Chondrocyte (in vitro differentiated cells): ENCODE measurements around the gene ANKRD2. TPM values are rescaled to one million over a fixed set of nuclear protein-coding genes. Genes with fewer than 3 reads are reported as not detected.

Experiments used
- DNase-seq: peaks from one replicate; pipeline ENCODE4 v3.0.0; 2021; ENCODE audit warnings: mixed read lengths, low spot score
- H3K27ac Mint-ChIP-seq: one replicate; pipeline ENCODE4 v1.8.0; 2021; ENCODE audit warnings: mild to moderate bottlenecking, moderate library complexity, mixed read lengths; ENCODE audit not compliant: unreplicated experiment
- H3K27me3 Mint-ChIP-seq: 2 replicates; pipeline ENCODE4 v1.8.0; 2021; ENCODE audit warnings: low read depth, mixed read lengths
- H3K36me3 Mint-ChIP-seq: 2 replicates; pipeline ENCODE4 v1.8.0; 2021; ENCODE audit warnings: low read depth, mixed read lengths
- H3K4me1 Mint-ChIP-seq: 2 replicates; pipeline ENCODE4 v1.8.0; 2021; ENCODE audit warnings: low read depth, mild to moderate bottlenecking, mixed read lengths
- H3K4me3 Mint-ChIP-seq: one replicate; pipeline ENCODE4 v1.8.0; 2021; ENCODE audit warnings: mild to moderate bottlenecking, moderate library complexity, mixed read lengths; ENCODE audit not compliant: unreplicated experiment
- H3K9me3 Mint-ChIP-seq: 2 replicates; pipeline ENCODE4 v1.8.0; 2021; ENCODE audit warnings: low read depth, mixed read lengths
- total RNA-seq: library from RNA; stranded (reverse); gene quantifications from 3 replicates; pipeline ENCODE4 v1.2.1, GENCODE V29; 2021
- TF ChIP-seq, protein P1 (sequence below): fragments of 200-600 bp; sonication (generic); IDR thresholded peaks from 2 replicates; pipeline ENCODE4 v1.5.0; 2021; ENCODE audit warnings: antibody characterized with exemption, mild to moderate bottlenecking, moderate library complexity

The ANKRD2 gene
- total RNA-seq, 1 donor from 2014 or later, result 0.60 TPM

- Mint-ChIP-seq H3K36me3 (no peaks in the 10 kb centered on the region), H3K4me3 (no peak overlapping the region), H3K9me3 (no peaks in the 10 kb centered on the region), H3K4me1 (peaks cover 6% of the 10 kb centered on the region), H3K27ac (no peak overlapping the region), H3K27me3 (no peaks in the 10 kb centered on the region)
- TF ChIP-seq, protein P1, sequence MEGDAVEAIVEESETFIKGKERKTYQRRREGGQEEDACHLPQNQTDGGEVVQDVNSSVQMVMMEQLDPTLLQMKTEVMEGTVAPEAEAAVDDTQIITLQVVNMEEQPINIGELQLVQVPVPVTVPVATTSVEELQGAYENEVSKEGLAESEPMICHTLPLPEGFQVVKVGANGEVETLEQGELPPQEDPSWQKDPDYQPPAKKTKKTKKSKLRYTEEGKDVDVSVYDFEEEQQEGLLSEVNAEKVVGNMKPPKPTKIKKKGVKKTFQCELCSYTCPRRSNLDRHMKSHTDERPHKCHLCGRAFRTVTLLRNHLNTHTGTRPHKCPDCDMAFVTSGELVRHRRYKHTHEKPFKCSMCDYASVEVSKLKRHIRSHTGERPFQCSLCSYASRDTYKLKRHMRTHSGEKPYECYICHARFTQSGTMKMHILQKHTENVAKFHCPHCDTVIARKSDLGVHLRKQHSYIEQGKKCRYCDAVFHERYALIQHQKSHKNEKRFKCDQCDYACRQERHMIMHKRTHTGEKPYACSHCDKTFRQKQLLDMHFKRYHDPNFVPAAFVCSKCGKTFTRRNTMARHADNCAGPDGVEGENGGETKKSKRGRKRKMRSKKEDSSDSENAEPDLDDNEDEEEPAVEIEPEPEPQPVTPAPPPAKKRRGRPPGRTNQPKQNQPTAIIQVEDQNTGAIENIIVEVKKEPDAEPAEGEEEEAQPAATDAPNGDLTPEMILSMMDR, result no peak
- peak; percentile 42 for DNase-seq
Observed at GRCh38 chr10:97584798-97585438, 12.3 kb downstream of the ANKRD2 start.

GRCh38 chr10:97585439-97585811, 12.8 kb downstream of the ANKRD2 start:
- Mint-ChIP-seq H3K4me3 (no peak overlapping the region), H3K27me3 (no peaks in the 10 kb centered on the region)

DNA sequence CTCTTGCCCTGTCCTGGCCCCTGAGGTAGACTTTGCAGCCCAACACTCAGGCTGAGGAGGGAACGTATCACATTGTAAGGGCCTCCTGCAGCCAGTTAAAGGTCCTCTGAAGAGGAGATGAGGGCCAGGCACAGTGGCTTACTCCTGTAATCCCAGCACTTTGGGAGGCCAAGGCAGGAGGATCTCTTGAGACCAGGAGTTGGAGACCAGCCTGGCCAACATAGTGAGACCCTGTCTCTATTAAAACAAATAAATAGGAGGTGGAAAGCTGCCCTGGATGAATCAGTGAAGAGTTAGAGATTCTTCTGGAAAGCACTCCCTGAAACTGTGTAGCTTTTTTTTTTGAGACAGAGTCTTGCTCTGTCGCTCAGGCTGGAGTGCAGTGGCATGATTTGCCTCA, 14.6 kb downstream of the ANKRD2 start:
- H3K36me3 Mint-ChIP-seq, result no peaks in the 10 kb centered on the region
- peaks cover 6% of the 10 kb centered on the region for H3K4me1 Mint-ChIP-seq
- DNase-seq, result peak; percentile 10
- no peak overlapping the region for H3K27ac Mint-ChIP-seq
- no peaks in the 10 kb centered on the region for H3K9me3 Mint-ChIP-seq
- no peak overlapping the region for H3K4me3 Mint-ChIP-seq
- TF ChIP-seq, protein P1, result no peak
- no peaks in the 10 kb centered on the region for H3K27me3 Mint-ChIP-seq

More at GRCh38 chr10:97585439-97585811, 12.8 kb downstream of the ANKRD2 start:
- peaks cover 6% of the 10 kb centered on the region for H3K4me1 Mint-ChIP-seq
- TF ChIP-seq, protein P1, result no peak
- DNase-seq, result no peak
- no peaks in the 10 kb centered on the region for H3K36me3 Mint-ChIP-seq
- no peak overlapping the region for H3K27ac Mint-ChIP-seq
- H3K9me3 Mint-ChIP-seq, result no peaks in the 10 kb centered on the region

GRCh38 chr10:97589479-97589878, 16.9 kb downstream of the ANKRD2 start, which contains the start of gene C10orf62:
C10orf62 (plus strand) TSS chr10:97589721; CDS start chr10:97589898, 177 bp downstream.
- no peaks in the 10 kb centered on the region for H3K36me3 Mint-ChIP-seq
- no peaks in the 10 kb centered on the region for H3K27me3 Mint-ChIP-seq
- peaks cover 15% of the 10 kb centered on the region for H3K4me1 Mint-ChIP-seq
- H3K4me3 Mint-ChIP-seq, result no peak within 1 kb of the TSS
- H3K9me3 Mint-ChIP-seq, result no peaks in the 10 kb centered on the region
- no peak for DNase-seq
- H3K27ac Mint-ChIP-seq, result no peak within 1 kb of the TSS
- TF ChIP-seq, protein P1, result no peak

DNA sequence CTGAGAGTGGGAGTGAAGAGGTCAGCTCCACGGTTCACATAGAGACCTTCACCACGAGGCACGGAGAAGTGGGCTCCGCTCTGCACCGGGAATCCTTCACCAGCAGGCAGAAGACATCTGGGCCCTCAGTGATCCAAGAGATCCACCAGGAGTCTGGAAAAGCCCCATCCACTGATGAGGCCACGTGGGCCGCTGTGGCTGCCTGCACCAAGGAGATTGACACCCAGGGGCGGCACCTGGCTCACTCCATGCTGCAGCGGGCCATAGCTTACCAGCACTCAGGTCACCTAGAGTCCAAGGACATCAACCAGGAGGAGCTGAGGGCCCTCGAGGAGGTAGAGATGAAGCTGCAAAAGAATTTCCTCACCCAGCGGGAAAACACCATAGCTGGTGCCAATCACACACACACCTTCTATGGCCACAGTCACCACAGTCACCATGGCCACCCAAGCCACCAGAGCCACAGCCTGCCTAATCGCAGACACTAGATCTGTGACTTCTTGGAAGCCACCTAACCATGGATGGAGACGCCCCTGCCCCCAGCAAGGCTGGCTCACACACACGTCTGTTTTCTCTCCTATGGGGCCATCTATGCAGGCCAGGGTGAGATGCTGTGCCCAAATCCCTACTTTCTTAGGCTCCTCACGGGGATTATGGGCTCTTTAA, 17.6 kb downstream of the ANKRD2 start:
- no peak overlapping the region for H3K4me3 Mint-ChIP-seq
- no peak overlapping the region for H3K27ac Mint-ChIP-seq
- H3K9me3 Mint-ChIP-seq, result no peaks in the 10 kb centered on the region
- no peaks in the 10 kb centered on the region for H3K27me3 Mint-ChIP-seq
- DNase-seq, result no peak
- TF ChIP-seq, protein P1, result no peak
- H3K4me1 Mint-ChIP-seq, result peaks cover 22% of the 10 kb centered on the region
- no peaks in the 10 kb centered on the region for H3K36me3 Mint-ChIP-seq
